Smooth muscle cell of the brain vasculature (primary cell): ENCODE results near the gene AGAP2.

ENCODE experiments used
- DNase-seq: peaks from one replicate; pipeline ENCODE4 v3.0.0-alpha.2; 2012; ENCODE audit warnings: low read depth, low spot score

Gene AGAP2

GRCh38 chr12:57736741-57737466 is 1.6 kb downstream of the AGAP2 start:
- DNase-seq = no peak

GRCh38 chr12:57735952-57736740 is 2.4 kb downstream of the AGAP2 start:
- no peak for DNase-seq

GRCh38 chr12:57735198-57735855 is 3.2 kb downstream of the AGAP2 start:
- no peak for DNase-seq

- DNase-seq = no peak
Observed at GRCh38 chr12:57734591-57734990, 4.0 kb downstream of the AGAP2 start.

GRCh38 chr12:57733928-57734327 is 4.6 kb downstream of the AGAP2 start:
- DNase-seq = no peak

GRCh38 chr12:57732726-57733593 is 5.6 kb downstream of the AGAP2 start:
- DNase-seq = no peak

- no peak for DNase-seq
Observed at GRCh38 chr12:57732270-57732669, 6.3 kb downstream of the AGAP2 start.

- no peak for DNase-seq
Observed at GRCh38 chr12:57731411-57732080, 7.0 kb downstream of the AGAP2 start.

GRCh38 chr12:57730336-57731067 is 8.0 kb downstream of the AGAP2 start:
- no peak for DNase-seq

- no peak for DNase-seq
Observed at GRCh38 chr12:57729321-57729844, 9.2 kb downstream of the AGAP2 start.

- no peak for DNase-seq
Observed at GRCh38 chr12:57727758-57728395, 10.7 kb downstream of the AGAP2 start.

GRCh38 chr12:57726884-57727757 is 11.4 kb downstream of the AGAP2 start:
- no peak for DNase-seq

- DNase-seq = no peak
Observed at GRCh38 chr12:57726151-57726883, 12.2 kb downstream of the AGAP2 start.

- no peak for DNase-seq
Observed at GRCh38 chr12:57725851-57726150, 12.7 kb downstream of the AGAP2 start.

- no peak for DNase-seq
Observed at GRCh38 chr12:57724936-57725740, 13.4 kb downstream of the AGAP2 start.

GRCh38 chr12:57724003-57724935 is 14.3 kb downstream of the AGAP2 start:
- no peak for DNase-seq
